Measurements from ENCODE around the gene STOML1.

- no peak for TF ChIP-seq RAD21 (IDR thresholded peaks at IDR 0.05; ENCODE audit: insufficient read depth, low read depth, low read length)
- no peak for TF ChIP-seq ESRRA (IDR thresholded peaks at IDR 0.05; ENCODE audit: low read length)
- TF ChIP-seq, protein P1, sequence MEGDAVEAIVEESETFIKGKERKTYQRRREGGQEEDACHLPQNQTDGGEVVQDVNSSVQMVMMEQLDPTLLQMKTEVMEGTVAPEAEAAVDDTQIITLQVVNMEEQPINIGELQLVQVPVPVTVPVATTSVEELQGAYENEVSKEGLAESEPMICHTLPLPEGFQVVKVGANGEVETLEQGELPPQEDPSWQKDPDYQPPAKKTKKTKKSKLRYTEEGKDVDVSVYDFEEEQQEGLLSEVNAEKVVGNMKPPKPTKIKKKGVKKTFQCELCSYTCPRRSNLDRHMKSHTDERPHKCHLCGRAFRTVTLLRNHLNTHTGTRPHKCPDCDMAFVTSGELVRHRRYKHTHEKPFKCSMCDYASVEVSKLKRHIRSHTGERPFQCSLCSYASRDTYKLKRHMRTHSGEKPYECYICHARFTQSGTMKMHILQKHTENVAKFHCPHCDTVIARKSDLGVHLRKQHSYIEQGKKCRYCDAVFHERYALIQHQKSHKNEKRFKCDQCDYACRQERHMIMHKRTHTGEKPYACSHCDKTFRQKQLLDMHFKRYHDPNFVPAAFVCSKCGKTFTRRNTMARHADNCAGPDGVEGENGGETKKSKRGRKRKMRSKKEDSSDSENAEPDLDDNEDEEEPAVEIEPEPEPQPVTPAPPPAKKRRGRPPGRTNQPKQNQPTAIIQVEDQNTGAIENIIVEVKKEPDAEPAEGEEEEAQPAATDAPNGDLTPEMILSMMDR (IDR thresholded peaks at IDR 0.05 in 2 of 3, conservative IDR thresholded peaks at IDR 0.05 in 1 of 3; ENCODE audit: control insufficient read depth in 2 of 3, extremely low read depth in 1 of 3, insufficient read depth in 1 of 3, low read depth in 3 of 3, low read length in 3 of 3) = no peak
- TF ChIP-seq BMI1 (IDR thresholded peaks at IDR 0.05; ENCODE audit: borderline replicate concordance) = no peak
- TF ChIP-seq ELK1 (IDR thresholded peaks at IDR 0.05; ENCODE audit: low read depth, low read length) = no peak
Measured at GRCh38 chr15:73987681-73988444, 4.2 kb downstream of the STOML1 start.
